Measurements from ENCODE around the gene KIZ.
"Not testable (repeated sequence)": the region's sequence is repeated elsewhere in the genome, so short reads cannot be mapped to it uniquely, and the experiment has no call there.

KIZ gene

DNA sequence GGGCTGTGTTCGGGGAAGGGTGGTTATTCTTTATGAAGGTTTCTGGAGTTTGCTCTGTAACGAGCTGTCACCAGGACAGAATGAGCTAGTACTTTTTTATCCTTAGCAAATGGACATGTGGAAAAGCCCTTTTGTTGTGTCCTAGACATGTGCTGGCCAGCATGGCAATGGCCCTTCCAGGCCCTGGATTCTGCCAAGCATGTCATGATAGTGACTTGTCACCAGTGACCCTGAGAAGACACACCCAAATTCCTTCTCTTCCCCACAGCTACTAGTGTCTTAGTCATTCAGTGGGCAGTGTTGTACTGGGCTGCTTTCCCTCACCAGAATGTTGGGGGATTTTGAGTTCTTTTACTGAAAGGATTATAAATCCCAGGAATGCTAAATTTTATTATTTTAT lies 103.3 kb downstream of the KIZ start:
- DNase-seq (ENCODE audit: low spot score): no peak

DNA sequence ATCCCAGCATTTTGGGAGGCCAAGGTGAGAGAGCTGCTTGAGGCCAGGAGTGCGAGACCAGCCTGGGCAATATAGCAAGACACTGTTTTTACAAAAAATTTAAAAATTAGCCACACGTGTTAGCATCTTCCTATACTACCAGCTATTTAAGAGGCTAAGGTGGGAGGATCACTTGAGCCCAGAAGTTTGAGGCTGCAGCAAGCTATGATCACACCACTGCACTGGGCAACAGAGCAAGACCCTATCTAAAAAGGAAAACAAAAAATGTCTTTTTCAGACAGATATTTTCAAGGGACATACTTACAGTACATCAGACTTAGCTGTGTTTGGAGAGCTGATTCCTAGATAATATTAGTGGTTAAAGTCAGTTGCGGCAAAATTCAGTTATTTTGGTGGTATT lies 104.3 kb downstream of the KIZ start:
- no peak for DNase-seq (ENCODE audit: low spot score)

DNA sequence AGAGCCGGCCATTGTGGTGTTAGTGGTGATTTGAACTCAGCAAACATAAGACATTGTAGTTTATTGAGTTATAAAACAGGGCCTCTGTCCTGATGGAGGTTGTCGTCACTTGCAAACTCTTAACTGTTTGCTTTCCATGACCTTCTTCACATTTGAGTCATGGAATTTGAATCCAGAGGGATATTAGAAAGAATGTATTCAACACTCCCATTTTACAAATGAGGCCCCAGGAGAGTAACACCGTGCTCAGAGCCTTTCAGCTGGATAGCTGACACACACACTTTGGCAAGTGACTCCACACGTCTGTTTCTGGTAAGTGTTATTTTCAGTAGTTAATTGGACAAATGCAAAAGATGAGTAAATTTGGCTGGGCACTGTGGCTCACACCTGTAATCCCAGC lies 104.8 kb downstream of the KIZ start:
- DNase-seq (ENCODE audit: low spot score): no peak

DNA sequence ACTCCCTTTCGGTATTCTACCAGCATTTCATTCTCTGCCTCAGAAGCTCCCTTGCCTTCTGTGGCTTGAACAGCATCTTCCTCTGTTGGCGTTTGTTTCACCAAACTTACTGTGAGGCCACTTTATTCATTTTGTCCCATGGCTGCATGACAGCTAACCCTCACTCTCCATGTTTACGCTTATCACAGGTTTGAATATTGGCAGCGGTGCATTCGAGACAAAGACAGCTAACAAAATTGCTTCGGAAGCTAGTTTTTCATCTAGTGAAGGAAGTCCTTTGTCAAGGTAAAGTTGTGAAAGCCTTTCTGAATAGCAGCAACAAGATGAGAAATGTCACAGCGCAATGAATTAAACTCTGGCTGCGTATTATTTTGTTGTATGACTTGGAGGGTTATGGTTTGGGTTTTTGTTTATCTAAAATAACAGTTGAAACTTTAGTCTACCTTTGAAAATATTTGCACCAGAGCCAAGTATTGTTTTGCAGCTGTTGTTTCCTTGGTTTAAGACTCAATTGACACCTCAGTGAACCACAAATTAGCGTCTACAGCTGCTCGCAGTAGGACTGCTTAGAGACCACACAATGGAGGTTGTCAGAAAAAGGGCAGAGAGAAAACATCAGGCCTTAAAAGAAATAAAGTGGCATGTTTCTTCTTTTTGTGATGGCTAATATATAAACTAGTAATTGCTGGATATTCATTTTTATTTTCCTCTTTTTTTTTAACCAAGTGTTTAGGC lies 106.8 kb downstream of the KIZ start:
- DNase-seq (ENCODE audit: low spot score): no peak

DNA sequence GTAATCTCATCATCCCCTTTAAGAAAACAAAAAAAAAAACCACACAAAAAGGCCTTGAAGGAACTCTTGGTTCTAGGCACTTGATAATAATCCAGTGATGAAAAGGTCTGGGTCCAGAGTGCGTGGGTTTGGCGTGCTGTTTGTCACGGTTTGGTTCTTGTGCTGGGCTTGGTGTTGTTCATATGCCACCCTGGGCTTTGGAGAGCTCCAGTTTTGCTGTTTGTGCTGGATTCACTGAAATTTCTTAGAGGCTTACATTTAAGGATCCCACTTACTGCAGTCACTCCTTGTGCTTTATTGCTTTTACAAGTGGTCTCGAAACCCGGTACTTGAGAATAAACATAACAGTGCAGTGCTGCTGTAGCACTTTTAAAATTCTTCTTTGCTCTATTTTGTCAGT lies 108.4 kb downstream of the KIZ start:
- no peak for DNase-seq (ENCODE audit: low spot score)

DNA sequence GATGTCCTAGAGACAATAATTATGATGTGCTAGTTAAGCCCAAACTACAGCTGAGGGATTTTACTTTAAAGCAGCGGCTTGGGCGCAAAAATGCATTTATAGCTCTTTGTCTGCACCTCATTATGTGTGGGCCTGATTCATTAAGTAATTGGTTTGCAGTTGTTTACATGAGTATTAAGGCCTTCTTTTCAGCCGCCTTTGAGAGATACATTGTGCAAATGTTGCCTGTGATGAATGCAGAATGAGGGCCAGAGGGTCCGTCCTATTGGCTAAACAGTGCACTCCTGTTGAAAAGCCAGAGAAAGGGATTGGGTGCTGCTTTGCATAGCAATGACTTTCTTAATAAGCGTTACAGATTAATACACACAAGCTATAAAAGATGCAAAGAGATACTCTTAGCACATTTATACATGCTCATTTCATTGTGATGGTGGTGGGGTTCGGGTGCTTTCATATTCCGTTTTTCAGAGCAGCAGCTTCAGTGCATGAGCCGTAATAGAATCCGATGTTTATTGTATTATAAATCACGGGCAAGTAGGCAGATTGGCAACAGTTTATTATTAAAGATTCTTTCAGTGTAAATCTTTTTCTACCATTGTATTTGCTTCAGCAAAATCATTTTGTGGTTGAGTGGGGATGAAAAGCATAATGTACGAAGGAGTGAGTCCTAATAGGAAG lies 109.1 kb downstream of the KIZ start:
- no peak for DNase-seq (ENCODE audit: low spot score)

DNA sequence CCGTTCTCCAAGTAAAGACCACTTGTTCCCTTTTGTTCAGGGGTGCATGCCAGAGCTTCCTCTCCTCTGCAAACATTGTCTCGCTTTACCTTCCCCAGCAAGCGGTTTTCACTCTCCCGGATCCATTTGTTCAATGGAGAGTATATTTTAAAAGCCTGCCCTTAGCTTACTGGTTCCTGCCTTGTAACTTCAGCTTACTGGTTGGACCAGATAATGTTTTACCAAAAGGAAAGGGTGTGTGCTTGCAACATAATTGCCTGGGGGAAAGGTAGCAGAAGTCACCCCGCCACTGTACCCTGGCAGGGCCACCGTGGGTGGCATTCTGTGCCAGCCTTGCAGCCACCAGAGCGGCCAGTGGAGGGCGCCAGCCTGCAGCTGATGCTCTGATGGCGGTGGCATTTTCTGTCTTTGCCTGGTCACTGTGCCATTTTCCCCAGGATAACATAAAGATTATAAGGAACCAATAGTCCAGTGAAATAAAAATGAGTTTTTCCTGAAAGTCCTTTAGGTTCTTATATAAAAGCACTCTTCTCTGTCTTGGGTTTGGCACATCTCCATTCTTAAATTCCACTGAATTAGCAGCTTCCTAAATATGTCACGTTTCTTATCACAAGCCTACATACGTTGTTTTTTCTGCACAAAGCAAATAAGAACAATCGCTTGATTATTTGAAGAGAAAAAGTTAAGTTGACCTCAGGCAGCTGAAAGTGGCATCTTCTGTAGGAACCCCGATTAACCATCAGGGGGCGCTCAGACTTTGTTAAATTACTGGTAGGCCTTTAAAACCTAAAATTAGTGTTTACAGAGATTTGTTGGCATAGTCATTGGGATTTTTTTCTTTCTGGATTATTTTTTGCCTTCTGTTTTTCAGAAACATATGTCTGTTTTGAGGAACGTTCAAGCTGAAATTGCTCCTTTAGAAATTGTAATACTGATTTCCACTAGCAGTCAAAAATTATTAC lies 109.9 kb downstream of the KIZ start:
- DNase-seq (ENCODE audit: low spot score): no peak

DNA sequence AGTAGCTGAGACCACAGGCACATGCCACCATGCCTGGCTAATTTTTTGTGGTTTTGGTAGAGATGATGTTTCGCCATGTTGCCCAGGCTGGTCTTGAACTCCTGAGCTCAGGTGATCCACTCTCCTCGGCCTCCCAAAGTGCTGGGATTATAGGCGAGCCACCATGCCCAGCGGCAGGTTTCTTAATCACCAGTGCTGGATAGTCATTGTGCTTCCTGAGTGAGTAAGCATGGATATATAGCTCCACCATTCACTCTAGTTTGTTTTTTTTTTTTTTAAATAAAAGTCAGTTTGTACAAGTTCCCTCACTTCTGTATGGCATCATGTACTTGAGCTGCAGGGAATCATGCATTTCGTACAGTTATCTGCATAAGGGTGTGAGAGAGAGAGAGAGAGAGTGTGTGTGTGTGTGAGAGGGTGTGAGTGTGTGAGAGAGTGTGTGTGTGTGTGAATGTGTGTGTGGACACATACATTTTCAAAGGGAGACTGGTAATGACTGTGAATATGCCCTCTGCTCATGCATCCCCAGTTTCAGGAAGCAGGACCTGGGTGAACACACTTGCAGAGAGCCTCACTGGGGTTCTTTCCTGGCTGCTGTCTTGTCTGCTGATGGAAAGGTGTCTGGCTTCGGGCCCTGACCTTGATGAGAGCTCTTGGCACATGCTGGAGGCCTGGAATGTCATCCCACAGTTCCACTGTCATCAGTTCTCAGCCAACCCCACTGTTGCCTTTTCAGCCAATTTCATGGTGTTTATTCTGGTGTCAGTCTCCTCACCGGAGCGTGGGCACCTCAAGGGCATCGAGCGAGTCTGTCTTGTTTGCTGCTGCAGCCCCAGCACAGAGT lies 112.3 kb downstream of the KIZ start:
- no peak for DNase-seq (ENCODE audit: low spot score)

DNA sequence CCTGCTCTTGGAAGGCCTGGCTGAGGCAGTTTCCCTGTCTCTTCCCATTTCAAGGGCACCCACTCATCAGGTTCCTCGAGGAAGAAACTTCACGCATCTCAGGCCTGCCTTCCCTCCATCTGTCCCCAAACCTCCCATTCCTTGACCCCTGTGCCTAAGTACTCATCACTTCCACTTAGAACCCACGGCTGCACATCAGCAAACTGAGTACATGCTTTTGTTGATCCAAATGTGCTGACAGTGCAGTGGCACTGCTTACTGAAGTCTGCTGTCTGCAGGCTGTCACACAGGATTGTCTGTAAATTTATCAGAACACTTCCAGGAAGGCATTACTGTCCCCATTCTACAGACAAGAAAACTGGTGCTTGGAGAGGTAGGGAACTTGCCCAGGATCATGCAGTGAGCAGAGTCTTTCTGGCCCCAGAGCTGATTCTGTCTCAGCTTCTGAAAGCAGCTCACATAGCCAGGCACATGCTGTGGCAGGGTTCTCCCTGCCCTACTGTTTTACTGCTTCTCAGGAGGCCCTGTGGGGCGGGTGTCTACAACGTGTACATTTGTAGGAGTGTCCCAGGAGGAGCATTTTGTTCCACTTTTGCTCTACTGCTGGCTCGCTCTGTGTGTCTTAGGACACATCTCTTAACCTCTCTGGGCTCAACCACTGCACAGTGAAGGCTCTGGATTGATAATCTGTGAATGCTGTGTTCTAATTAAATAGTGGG lies 113.1 kb downstream of the KIZ start:
- DNase-seq (ENCODE audit: low spot score): no peak

DNA sequence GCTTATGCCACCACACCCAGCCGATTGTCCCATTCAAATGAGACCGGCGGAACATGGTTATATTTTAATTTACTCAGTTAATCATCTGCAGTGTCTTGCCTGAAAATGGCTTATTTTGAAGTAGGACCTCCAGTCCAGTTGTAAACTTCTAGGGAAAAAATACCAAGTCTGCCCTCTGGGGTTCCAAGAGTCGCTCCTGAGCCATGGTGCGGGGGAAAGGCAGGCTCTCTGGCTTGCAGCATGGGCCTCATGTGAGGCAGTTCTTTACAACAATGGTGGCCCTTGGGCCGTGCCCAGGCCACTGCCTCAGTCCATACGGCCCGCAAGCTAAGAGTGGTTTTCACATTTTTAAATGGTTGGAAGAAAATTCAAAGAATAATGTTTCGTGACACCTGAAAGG lies 114.5 kb downstream of the KIZ start:
- no peak for DNase-seq (ENCODE audit: low spot score)

DNA sequence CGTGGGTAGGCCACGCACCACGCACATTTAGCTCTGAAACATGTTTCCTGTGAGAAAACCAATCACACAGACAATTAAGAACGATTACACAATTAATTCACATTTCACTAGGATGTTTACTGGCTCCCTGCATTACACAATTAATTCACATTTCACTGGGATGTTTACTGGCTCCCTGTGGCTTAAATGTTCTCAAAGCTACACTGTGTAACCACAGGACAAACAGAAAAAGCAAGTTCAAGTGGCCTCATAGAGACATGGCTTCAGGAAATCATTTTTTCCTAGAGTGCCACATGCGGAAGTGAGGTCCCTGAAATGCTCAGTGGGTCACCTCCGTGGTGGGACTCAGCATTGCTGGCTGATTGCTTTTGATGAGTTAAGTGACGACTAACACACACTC lies 115.5 kb downstream of the KIZ start:
- DNase-seq (ENCODE audit: low spot score): no peak

DNA sequence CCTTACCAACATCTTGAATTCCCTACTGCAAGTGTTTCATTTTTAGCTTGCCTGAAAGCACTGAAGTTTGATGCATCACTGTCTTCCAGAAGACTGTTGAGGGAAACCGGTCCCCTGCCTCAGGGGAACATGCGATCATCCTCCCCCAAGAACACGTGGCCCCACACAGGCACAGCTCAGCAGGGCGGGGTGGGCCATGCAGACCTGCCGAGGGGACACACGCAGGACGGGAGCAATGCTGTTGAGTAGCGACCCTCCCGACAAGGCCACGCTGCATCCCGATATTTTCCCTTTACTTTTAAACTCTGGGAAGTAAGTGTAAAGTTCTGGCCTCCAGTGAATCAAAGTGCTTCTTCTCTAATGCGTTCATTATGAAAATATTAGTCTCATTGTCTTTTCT lies 117.9 kb downstream of the KIZ start:
- no peak for DNase-seq (ENCODE audit: low spot score)

DNA sequence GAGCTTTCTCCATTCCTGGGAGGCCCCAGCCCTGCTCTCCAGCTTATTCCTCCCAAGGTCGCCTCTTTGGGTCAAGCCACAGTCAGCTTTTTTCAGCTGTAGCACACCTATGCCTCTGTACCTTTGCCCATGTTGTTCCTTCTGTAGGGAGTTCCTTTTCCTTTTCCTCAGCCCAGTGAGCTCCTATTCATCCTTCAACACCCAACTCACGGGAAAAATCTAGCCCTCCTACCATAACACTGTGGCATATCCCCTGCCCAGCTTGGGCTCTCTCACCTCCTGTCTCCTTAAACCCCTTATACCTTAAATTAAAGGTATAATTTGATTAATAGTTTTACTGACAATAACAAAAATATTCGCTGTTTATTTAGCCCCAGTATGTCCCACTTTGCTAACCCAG lies 118.9 kb downstream of the KIZ start:
- DNase-seq (ENCODE audit: low spot score): no peak

DNA sequence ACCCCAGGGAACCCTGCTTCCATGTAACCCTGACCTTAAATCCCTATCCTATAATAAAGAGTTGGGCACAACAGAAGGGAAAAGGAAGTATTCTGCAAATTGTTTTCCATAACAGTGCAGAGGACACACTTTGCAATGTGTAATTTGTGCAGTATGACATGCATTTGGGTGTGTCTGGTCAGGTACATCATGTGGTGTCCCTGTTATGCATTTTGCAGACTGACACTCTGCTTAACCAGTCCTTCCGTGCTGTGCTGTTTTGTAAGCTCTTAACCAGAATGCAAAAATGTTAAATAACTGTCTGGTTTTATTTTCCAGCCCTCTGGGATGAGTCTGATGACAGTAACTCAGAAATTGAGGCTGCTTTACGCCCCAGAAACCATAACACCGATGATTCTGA lies 120.3 kb downstream of the KIZ start:
- no peak for DNase-seq (ENCODE audit: low spot score)

DNA sequence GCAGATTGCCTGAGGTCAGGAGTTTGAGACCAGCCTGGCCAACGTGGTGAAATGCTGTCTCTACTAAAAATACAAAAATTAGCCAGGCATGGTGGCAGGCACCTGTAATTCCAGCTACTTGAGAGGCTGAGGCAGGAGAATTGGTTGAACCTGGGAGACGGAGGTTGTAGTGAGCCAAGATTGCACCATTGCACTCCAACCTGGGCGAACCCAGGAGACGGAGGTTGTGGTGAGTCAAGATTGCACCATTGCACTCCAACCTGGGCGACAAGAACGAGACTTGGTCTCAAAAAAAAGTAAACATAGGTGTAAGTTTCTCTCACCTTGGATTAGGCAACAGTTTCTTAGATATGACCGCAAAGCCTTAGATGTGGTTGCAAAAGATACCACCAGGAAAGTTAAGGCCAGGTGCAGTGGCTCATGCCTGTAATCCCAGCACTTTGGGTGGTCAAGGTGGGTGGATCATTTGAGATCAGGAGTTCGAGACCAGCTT lies 121.8 kb downstream of the KIZ start:
- DNase-seq (ENCODE audit: low spot score): not testable (repeated sequence)

DNA sequence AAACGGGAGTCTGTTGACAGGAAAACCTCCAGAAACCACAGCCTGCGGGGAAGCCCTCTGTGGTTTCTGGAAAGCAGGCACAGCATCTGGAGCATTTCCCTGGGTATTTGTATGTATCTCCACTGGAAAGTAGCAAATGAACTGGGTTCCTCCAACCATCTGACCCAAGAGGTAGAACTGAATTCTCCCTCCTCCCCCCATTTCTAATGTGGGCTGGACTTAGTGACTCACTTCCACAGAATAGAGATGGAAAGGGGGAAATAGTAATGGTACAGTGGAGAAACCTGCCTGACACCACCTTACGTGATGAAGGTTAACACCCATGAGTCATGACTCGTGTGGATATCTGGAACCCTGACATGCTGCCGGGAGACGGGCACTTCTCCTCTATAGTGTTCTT lies 125.4 kb downstream of the KIZ start:
- DNase-seq (ENCODE audit: low spot score): no peak

DNA sequence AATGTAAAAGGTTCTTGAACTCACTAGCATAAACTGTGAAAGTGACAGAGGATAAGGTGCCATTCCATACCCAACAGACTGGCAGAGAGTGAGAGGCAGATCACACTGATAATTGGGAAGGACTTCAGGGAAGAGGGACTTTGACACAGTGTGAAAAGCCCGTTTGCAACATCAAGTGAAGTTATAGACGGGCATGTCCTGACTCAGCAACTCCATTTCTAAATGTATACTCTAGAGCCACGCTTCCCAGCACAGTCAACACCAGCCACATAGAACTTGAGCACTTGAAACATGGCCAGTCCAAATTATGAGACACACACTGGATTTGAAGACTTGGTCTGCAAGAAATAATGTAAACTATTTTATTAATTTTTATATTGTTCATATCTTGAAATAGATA lies 131.3 kb downstream of the KIZ start:
- no peak for DNase-seq (ENCODE audit: low spot score)

DNA sequence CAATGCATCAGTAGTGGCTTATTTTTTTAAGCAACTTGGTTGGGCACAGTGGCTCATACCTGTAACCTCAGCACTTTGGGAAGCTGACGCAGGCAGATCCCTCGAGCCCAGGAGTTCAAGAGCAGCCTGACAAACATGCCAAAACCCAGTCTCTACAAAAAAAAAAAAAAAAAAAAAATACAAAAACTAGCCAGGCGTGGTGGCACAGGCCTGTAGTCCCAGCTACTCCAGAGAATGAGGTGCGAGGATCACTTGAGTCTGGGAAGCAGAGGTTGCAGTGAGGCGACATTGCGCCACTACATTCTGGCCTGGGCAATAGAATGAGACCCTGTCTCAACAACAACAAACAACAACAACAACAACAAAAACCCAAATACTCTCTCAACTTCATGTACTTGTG lies 132.5 kb downstream of the KIZ start:
- no peak for DNase-seq (ENCODE audit: low spot score)

DNA sequence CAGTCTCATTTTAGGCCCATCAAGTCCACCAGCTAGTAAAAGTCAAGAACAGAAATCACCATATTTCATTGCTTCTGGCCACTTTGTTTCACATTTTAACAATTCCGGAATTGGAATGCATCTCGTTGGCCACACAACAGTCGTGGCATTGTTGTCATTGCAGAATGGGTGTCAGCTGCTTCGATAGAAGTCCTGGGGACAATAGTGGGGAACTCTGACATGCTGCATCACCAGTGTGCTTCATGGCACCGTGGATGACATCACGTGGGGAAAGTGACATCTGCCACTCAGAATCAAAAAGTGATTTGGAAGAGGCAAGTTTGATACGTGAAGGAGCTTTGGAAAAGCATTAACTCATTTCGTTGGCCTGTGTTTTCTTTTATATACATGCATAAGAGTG lies 133.5 kb downstream of the KIZ start:
- DNase-seq (ENCODE audit: low spot score): no peak

DNA sequence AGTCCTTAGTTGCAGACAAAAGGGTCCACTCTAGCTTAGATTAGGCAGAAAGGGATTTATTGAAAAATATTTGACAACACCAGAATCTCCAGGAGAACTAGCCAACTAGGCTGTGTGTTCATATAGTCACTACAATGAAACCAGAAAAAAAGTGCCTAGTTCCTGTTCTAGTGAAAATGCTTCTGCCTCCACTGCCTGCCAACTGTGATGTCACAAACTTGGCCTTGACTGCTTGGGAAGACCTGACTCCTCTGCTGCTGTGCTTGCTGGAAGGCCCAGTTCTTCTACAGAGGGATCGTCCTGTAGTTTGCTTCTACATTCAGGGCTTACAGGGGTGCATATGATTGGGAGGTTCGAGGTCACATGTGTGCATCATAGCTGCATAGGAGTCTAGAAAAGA lies 136.9 kb downstream of the KIZ start:
- no peak for DNase-seq (ENCODE audit: low spot score)
